Mucosa of gallbladder (tissue), 1 donor: ENCODE data around the gene MYOM1. TPM values are rescaled to one million over a fixed set of nuclear protein-coding genes. Genes with fewer than 3 reads are reported as not detected.

ENCODE experiments used
- DNase-seq: peaks from one replicate; pipeline ENCODE4 v3.0.0-alpha.2; 2020; ENCODE audit warnings: low spot score
- total RNA-seq: library from RNA; stranded (reverse); gene quantifications from one replicate; pipeline ENCODE4 v1.2.1, GENCODE V29; 2021
- donor health status: DM: no; HTN: no; CAD: no.

MYOM1 gene
- total RNA-seq = 138 TPM

- DNase-seq = no peak
These were observed at the start of gene MYOM1 for GRCh38 chr18:3219631-3220335. Gene MYOM1 (minus strand): TSS chr18:3219968. CDS start chr18:3215223, 4,745 bp downstream.

GRCh38 chr18:3269241-3269913 is 49.6 kb upstream of the MYOM1 start:
- DNase-seq = no peak

GRCh38 chr18:3268306-3268705 is 48.5 kb upstream of the MYOM1 start:
- DNase-seq = no peak

- DNase-seq = no peak
These were observed 46.4 kb upstream of the MYOM1 start for GRCh38 chr18:3266062-3266608.

- DNase-seq = no peak
These were observed 45.8 kb upstream of the MYOM1 start for GRCh38 chr18:3265564-3266033.

GRCh38 chr18:3264362-3264761 is 44.6 kb upstream of the MYOM1 start:
- no peak for DNase-seq

- no peak for DNase-seq
These were observed 43.4 kb upstream of the MYOM1 start for GRCh38 chr18:3263132-3263700.

GRCh38 chr18:3262234-3263131 is 42.7 kb upstream of the MYOM1 start:
- no peak for DNase-seq

GRCh38 chr18:3261373-3262233 is 41.8 kb upstream of the MYOM1 start, which contains the start of gene MYL12B:
Gene MYL12B (plus strand): TSS chr18:3262133. CDS start chr18:3272899, 10,766 bp downstream.
- DNase-seq = peak; percentile 74

- no peak for DNase-seq
These were observed 41.2 kb upstream of the MYOM1 start for GRCh38 chr18:3260995-3261372.

GRCh38 chr18:3257627-3258120 is 37.9 kb upstream of the MYOM1 start:
- no peak for DNase-seq

- DNase-seq = no peak
These were observed 37.2 kb upstream of the MYOM1 start for GRCh38 chr18:3256693-3257626.

- no peak for DNase-seq
These were observed 35.9 kb upstream of the MYOM1 start for GRCh38 chr18:3255611-3256165.

- DNase-seq = no peak
These were observed 35.0 kb upstream of the MYOM1 start for GRCh38 chr18:3254725-3255124.

GRCh38 chr18:3252843-3253242 is 33.1 kb upstream of the MYOM1 start:
- no peak for DNase-seq

- no peak for DNase-seq
These were observed 32.2 kb upstream of the MYOM1 start for GRCh38 chr18:3251963-3252277.

GRCh38 chr18:3251249-3251962 is 31.6 kb upstream of the MYOM1 start:
- no peak for DNase-seq
